RKO (cell line): ENCODE measurements around the gene STX4.
A peak's percentile ranks its signal among the peaks of the same experiment; 100 is the strongest.
"Not testable (repeated sequence)": the region's sequence is repeated elsewhere in the genome, so short reads cannot be mapped to it uniquely, and the experiment has no call there.

Experiments used
- DNase-seq: peaks from one replicate; pipeline ENCODE4 v3.0.0-alpha.2; 2016; ENCODE audit warnings: low spot score

The STX4 gene

DNA sequence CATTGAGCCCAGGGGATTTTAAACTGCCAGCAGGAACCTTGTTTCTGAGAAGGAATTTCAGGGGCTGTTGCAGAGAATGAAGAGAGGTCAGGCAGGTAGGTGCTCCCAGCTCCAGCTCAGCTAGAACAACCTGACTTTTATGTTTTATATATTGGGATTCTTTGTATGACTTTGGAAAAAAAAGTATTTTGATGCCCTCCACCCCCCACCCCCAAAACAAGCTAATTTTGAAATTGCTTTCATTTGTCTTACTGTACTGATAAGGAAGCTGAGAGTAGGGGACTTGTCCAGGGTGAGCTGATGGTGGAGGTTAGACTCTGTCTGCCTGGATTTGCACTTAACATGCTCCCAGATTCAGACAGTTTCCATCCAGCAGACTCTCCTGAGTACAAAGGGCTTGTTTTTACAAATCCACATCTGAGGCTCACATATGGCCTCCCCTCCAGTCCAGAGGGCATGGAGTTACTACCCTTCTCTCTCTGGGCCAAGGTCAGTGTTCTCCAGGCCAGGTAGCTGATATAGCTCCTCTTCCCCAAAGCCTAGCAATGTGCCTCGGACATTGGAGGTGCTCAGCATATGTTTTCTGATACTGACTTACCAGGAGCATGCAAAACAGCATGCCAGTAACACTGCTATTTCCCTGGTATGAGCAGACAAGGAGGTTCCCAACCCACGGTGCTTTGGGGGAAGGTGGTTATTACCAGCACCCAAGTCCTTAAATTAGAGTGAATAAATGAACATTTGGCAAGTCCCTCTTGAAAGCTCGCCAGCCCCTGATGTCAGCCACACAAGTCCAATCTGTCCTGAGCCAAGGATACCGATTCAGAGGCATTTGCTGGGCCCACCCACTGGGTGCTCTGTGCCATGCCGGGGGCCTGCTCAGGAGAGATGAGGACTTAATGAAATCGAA is 34.3 kb upstream of the STX4 start:
- no peak for DNase-seq

GRCh38 chr16:31000671-31001382 is 32.5 kb upstream of the STX4 start:
- no peak for DNase-seq

DNA sequence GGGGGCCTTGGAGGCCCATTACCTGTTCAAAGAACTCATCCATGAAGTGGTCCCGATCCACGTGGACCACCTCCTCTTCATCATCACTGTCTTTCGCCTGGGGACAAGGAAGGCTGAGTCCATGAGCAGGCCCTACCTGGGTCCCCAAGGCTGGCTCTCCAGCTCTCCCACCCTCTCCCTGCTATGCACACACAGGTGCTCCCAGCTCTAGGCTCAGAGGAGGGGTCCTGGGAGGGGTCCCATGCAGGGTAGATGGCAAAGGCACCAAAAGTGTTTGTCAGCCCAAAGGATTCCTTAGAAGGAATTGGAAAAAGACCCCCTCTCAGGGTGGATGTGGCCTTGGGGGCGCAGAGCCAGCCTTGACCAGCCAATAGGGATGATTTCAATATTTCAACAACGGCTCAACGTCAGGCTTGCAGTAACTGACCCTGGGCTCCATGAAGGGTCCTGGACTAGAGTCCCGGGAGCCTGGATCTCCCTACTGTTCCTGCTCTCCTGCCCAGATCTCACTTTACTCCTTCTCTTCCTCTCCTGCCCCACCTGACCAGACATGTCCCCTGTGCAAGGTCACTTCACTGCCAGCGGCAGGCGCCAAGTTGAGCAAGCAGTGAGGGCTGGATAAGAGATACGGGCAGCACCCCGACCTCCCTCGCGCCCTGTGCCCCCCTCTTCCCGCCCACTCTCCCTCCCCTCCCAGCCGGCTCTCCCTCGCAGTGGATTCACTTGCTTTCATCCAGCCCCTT is 31.7 kb upstream of the STX4 start:
- DNase-seq: no peak

DNA sequence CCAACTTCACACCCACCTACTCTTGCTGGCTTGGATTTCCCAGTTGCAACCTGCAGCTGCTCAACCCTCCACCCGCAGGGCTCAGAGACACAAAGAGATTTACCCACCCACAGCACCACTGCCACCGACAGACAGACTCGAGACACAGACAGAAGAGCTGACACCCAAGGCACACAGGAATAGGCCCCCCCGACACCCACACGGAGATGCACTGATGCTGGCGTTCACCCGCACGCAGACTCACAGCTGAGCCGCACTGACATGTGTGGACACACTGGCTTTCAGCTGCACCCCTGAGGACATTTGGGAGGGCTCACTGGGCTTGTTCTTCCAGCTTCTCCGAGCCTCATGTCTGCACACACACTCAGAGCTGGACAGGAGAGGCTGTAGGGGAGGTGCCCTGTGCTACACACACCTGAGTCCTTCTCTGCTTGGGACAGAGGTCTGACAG is 31.1 kb upstream of the STX4 start:
- no peak for DNase-seq

- no peak for DNase-seq
Measured at GRCh38 chr16:31002862-31003341, 30.5 kb upstream of the STX4 start.

- DNase-seq: no peak
Measured at GRCh38 chr16:31003744-31004143, 29.6 kb upstream of the STX4 start.

- no peak for DNase-seq
Measured at GRCh38 chr16:31004658-31005057, 28.7 kb upstream of the STX4 start.

- no peak for DNase-seq
Measured at GRCh38 chr16:31005350-31006085, 27.8 kb upstream of the STX4 start.

- DNase-seq: no peak
Measured at GRCh38 chr16:31006086-31006385, 27.3 kb upstream of the STX4 start.

DNA sequence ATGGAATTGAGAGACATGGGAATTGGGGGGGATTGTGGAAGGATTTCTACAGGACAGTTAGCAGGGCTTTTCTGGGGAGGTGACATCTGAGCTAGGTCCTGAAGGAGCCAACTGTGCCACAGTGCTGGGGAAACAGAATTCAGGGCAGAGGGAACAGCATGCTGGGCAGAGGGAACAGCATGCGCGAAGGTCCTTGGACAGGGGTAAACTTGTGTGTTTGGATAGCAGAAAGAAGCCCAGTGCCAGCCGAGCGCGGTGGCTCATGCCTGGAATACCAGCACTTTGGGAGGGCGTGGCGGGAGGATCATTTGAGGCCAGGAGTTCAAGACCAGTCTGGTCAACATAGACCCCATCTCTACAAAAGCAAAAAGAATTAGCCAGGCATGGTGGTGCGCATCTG is 26.8 kb upstream of the STX4 start:
- DNase-seq: no peak

DNA sequence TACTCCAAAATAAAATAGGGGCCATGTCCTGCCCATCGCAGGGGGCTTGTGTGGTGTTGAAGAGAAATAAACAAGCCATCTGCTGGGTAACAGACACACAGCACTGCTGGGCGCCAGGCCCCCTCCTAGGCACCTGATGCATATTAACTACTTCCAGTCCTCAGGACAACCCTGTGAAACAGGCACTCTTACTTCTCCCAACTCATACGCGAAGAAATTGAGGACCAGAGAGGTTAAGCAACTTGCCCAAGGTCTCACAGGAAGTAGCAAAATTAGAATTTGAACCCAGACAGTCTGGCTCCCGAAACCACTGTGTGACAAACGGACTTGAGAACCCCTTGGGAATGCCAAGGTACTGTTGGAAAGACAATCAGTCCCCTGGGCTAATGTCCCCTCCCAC is 25.7 kb upstream of the STX4 start:
- no peak for DNase-seq

GRCh38 chr16:31008149-31008548 is 25.2 kb upstream of the STX4 start:
- DNase-seq: peak; percentile 55

DNA sequence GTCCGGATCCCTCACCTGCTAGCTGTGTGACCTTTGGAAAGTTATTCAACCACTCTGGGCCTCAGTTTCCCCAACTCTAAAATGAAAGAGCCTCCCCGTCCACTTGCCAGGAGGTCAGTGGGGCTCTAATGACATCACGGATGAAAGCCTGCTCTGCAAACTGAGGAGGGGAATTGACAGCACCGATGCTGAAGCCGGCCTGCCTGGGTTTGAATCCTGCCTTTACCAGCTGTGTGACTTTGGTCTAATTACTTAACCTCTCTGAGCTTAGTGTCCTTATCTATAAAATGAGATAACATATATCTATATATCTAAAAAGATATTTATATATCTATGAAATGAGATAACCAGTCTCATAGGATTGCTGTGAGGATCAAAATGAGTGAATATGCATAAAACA is 24.8 kb upstream of the STX4 start:
- DNase-seq: no peak

GRCh38 chr16:31009120-31009519 is 24.2 kb upstream of the STX4 start:
- DNase-seq: no peak

DNA sequence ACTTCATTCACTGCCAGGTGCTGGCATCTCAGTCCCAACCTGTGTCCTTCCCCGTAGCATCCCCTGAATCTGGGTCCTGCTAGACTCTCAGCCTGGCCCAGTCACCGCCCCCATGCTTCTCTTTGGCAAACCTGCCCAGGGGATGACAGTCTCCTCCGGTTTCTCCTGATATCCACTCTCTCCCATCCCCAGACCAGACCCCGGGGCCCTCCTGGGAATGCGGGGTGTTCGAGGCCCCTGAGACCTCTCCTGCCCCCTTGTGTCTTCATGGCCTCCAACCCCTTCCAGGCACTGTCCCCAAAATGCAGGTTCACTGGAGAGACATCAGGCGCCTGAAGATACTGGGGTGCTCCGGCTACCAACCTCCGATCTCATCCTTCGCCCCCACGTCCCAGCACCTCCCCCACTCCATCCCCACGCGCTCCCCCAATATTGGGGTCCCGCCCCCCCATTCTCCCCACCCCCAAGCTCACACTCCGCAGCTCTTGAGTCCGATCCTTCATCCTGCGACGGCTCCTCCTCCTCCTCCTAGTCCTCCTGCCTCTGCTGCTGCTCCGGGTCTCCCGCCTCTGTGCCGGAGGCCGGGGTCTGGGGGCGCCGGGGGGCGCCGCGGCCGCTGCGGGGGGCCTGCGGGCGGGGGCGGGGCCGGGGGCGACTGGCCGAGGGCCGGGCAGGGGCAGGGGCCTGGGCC is 23.3 kb upstream of the STX4 start:
- no peak for DNase-seq

- no peak for DNase-seq
Measured at GRCh38 chr16:31010585-31011325, 22.6 kb upstream of the STX4 start, which contains the start of gene STX1B. Gene STX1B, minus strand, starts transcription at chr16:31010638. Its CDS starts 242 bp downstream, at chr16:31010396.

DNA sequence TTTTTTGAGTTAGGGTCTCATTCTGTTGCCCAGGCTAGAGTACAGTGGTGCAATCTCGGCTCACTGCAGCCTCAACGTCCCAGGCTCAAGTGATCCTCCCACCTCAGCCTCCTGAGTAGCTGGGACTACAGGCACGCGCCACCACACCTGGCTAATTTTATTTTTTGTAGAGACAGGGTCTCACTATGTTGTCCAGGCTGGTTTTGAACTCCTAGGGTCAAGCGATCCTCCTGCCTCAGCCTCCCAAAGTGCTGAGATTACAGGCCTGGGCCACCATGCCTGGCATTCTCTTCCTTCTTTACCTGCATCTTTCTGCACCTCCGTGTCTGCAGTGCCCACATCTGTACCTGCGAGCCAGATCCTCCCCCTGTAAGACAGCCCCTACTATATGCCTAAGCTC is 21.5 kb upstream of the STX4 start:
- not testable (repeated sequence) for DNase-seq

DNA sequence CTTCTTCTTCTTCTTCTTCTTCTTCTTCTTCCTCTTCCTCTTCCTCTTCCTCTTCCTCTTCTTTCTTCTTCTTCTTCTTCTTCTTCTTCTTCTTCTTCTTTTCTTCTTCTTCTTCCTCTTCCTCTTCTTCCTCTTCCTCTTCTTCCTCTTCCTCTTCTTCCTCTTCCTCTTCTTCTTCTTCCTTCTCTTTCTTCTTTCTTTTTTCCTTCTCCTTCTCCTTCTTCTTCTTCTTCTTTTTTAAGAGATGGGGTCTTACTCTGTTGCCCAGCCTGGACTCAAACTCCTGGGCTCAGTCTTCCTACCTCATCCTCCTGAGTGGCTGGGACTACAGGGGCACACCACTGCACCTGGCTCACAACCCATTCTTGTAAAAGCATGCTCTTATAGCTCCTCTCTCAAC is 20.1 kb upstream of the STX4 start:
- DNase-seq: not testable (repeated sequence)

DNA sequence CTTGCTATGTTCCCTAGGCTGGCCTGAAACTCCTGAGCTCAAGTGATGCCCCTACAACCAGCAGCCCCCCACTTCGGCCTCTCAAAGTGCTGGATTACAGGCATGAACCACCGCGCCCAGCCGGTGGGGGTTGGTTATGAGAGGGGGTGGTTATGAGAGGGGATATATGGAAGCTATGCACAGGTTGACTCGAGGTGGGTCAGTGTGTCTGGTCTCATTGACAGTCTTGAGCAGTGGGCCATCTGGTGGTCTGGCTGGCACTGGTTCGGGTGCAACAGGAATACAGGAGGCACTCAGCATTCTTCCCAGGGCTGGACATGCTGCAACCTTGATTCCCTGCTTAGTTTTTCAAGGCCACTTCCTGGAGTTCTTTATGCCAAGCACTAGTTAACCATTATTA is 17.3 kb upstream of the STX4 start:
- no peak for DNase-seq

GRCh38 chr16:31017756-31018155 is 15.6 kb upstream of the STX4 start:
- not testable (repeated sequence) for DNase-seq
